H9 (cell line): ENCODE data around the gene GRIFIN. TPM values are rescaled to one million over a fixed set of nuclear protein-coding genes. Genes with fewer than 3 reads are reported as not detected.
A peak's percentile ranks its signal among the peaks of the same experiment; 100 is the strongest.

Source experiments
- DNase-seq: peaks from one replicate; pipeline ENCODE4 v3.0.0-alpha.2; 2017
- H2AFZ ChIP-seq: one replicate; pipeline ENCODE4 v1.6.1; 2013; ENCODE audit warnings: mild to moderate bottlenecking, low read length, control low read depth, moderate library complexity
- H2AK5ac ChIP-seq: 2 replicates; pipeline ENCODE4 v1.6.1; 2013; ENCODE audit warnings: low read length, control low read depth, mixed read lengths; ENCODE audit not compliant: insufficient read length
- H2BK120ac ChIP-seq: one replicate; pipeline ENCODE4 v1.6.1; 2013; ENCODE audit warnings: low read depth, mild to moderate bottlenecking, low read length, control low read depth, inconsistent platforms; ENCODE audit not compliant: poor library complexity, severe bottlenecking
- H2BK12ac ChIP-seq: 2 replicates; pipeline ENCODE4 v1.6.1; 2013; ENCODE audit warnings: low read length, control low read depth, mixed read lengths, low read depth; ENCODE audit not compliant: insufficient read length
- H2BK15ac ChIP-seq: 2 replicates; pipeline ENCODE4 v1.6.1; 2013; ENCODE audit warnings: low read depth, low read length, control low read depth
- H2BK20ac ChIP-seq: one replicate; pipeline ENCODE4 v1.6.1; 2013; ENCODE audit warnings: low read depth, mild to moderate bottlenecking, low read length, control low read depth, inconsistent platforms; ENCODE audit not compliant: poor library complexity, severe bottlenecking
- H2BK5ac ChIP-seq: 2 replicates; pipeline ENCODE4 v1.6.1; 2013; ENCODE audit warnings: low read length, control low read depth, mixed read lengths; ENCODE audit not compliant: insufficient read length
- H3K14ac ChIP-seq: 2 replicates; pipeline ENCODE4 v1.6.1; 2013; ENCODE audit warnings: low read length, control low read depth; ENCODE audit not compliant: insufficient read depth
- H3K18ac ChIP-seq: 2 replicates; pipeline ENCODE4 v1.6.1; 2013; ENCODE audit warnings: low read depth, mild to moderate bottlenecking, mixed read lengths, low read length, control low read depth; ENCODE audit not compliant: insufficient read length
- H3K23ac ChIP-seq: 2 replicates; pipeline ENCODE4 v1.6.1; 2013; ENCODE audit warnings: low read length, control low read depth, mixed read lengths, low read depth; ENCODE audit not compliant: insufficient read length
- H3K23me2 ChIP-seq: 2 replicates; pipeline ENCODE4 v1.6.1; 2013; ENCODE audit warnings: low read depth, mild to moderate bottlenecking, mixed read lengths, low read length, control low read depth; ENCODE audit not compliant: insufficient read length, poor library complexity, severe bottlenecking
- H3K27ac ChIP-seq: 2 replicates; pipeline ENCODE4 v1.5.1; 2013; ENCODE audit warnings: low read length, control low read depth, mixed read lengths, low read depth; ENCODE audit not compliant: insufficient read length
- H3K27me3 ChIP-seq: 2 replicates; pipeline ENCODE4 v1.6.1; 2013; ENCODE audit warnings: low read length, control low read depth, inconsistent platforms; ENCODE audit not compliant: insufficient read depth
- H3K4ac ChIP-seq: 2 replicates; pipeline ENCODE4 v1.6.1; 2013; ENCODE audit warnings: low read depth, mild to moderate bottlenecking, control low read depth, inconsistent platforms, low read length, moderate library complexity
- H3K4me1 ChIP-seq: 2 replicates; pipeline ENCODE4 v1.6.1; 2013; ENCODE audit warnings: low read length, control low read depth, inconsistent platforms; ENCODE audit not compliant: insufficient read depth
- H3K4me2 ChIP-seq: 2 replicates; pipeline ENCODE4 v1.6.1; 2013; ENCODE audit warnings: low read length, control low read depth, mixed read lengths; ENCODE audit not compliant: insufficient read length, insufficient read depth
- H3K56ac ChIP-seq: 2 replicates; pipeline ENCODE4 v1.6.1; 2013; ENCODE audit warnings: low read depth, mild to moderate bottlenecking, mixed read lengths, low read length, control low read depth; ENCODE audit not compliant: insufficient read length
- H3K79me1 ChIP-seq: 2 replicates; pipeline ENCODE4 v1.6.1; 2013; ENCODE audit warnings: low read depth, mild to moderate bottlenecking, moderate library complexity, low read length, control low read depth, inconsistent platforms; ENCODE audit not compliant: insufficient read depth, poor library complexity, severe bottlenecking
- H3K79me2 ChIP-seq: 2 replicates; pipeline ENCODE4 v1.6.1; 2013; ENCODE audit warnings: low read length, control low read depth, inconsistent platforms; ENCODE audit not compliant: insufficient read depth
- H3K9ac ChIP-seq: 2 replicates; pipeline ENCODE4 v1.6.1; 2013; ENCODE audit warnings: low read length, control low read depth, mixed read lengths; ENCODE audit not compliant: insufficient read length; ENCODE audit errors: extremely low read depth
- H3K9me3 ChIP-seq: one replicate; pipeline ENCODE4 v1.6.1; 2013; ENCODE audit warnings: low read depth, low read length, inconsistent platforms; ENCODE audit not compliant: control insufficient read depth
- H3T11ph ChIP-seq: one replicate; pipeline ENCODE4 v1.6.1; 2013; ENCODE audit warnings: mild to moderate bottlenecking, low read length, control low read depth, inconsistent platforms
- H4K20me1 ChIP-seq: one replicate; pipeline ENCODE4 v1.6.1; 2013; ENCODE audit not compliant: control insufficient read depth, insufficient read length, insufficient read depth
- H4K5ac ChIP-seq: 2 replicates; pipeline ENCODE4 v1.6.1; 2013; ENCODE audit warnings: low read depth, mild to moderate bottlenecking, mixed read lengths, low read length, control low read depth; ENCODE audit not compliant: insufficient read length
- H4K8ac ChIP-seq: replicated peaks from 2 replicates; pipeline ENCODE4 v1.6.1; 2013; ENCODE audit warnings: low read length, control low read depth, mixed read lengths, low read depth; ENCODE audit not compliant: insufficient read length
- H4K91ac ChIP-seq: 2 replicates; pipeline ENCODE4 v1.6.1; 2013; ENCODE audit warnings: low read depth, mild to moderate bottlenecking, moderate library complexity, mixed read lengths, low read length, control low read depth; ENCODE audit not compliant: insufficient read length
- H3K27ac Mint-ChIP-seq, 3 experiments: 2 replicates in 2 of 3; 3 replicates in 1 of 3; pipeline ENCODE4 v1.8.0; 2020 to 2021; ENCODE audit warnings: mixed read lengths in 3 of 3, mild to moderate bottlenecking in 1 of 3, moderate library complexity in 1 of 3
- H3K27me3 Mint-ChIP-seq: 2 replicates; pipeline ENCODE4 v1.8.0; 2021; ENCODE audit warnings: low read depth, mild to moderate bottlenecking, moderate library complexity, mixed read lengths
- H3K36me3 Mint-ChIP-seq, 3 experiments: 2 replicates in 2 of 3; 3 replicates in 1 of 3; pipeline ENCODE4 v1.8.0; 2020 to 2021; ENCODE audit warnings: low read depth in 3 of 3, mixed read lengths in 3 of 3; ENCODE audit not compliant: insufficient read depth in 1 of 3
- H3K4me1 Mint-ChIP-seq, 2 experiments: 2 replicates each; pipeline ENCODE4 v1.8.0; 2020; ENCODE audit warnings: mixed read lengths in 2 of 2
- H3K4me3 Mint-ChIP-seq, 2 experiments: 2 replicates in 1 of 2; 3 replicates in 1 of 2; pipeline ENCODE4 v1.8.0; 2020 to 2021; ENCODE audit warnings: mild to moderate bottlenecking in 2 of 2, mixed read lengths in 2 of 2, moderate library complexity in 1 of 2
- H3K9me3 Mint-ChIP-seq, 2 experiments: 2 replicates in 1 of 2; 3 replicates in 1 of 2; pipeline ENCODE4 v1.8.0; 2020; ENCODE audit warnings: mild to moderate bottlenecking in 2 of 2, mixed read lengths in 2 of 2, moderate library complexity in 1 of 2
- CTCF ChIP-seq: fragments of 200-600 bp; sonication (generic); conservative IDR thresholded peaks from 3 replicates; pipeline ENCODE4 v1.8.0; 2021; ENCODE audit warnings: antibody characterized with exemption, mild to moderate bottlenecking
- WGBS: extraction: QIAGEN DNeasy Blood & Tissue Kit; methylation state at CpG from one replicate; pipeline ENCODE4 v1.1.7; 2013; ENCODE audit warnings: missing lambda C conversion rate, low lambda C conversion rate, mixed read lengths; ENCODE audit not compliant: insufficient read length; ENCODE audit errors: extremely low coverage; 5-methylcytosine and 5-hydroxymethylcytosine counted together
- total RNA-seq: library from RNA; stranded (reverse); gene quantifications from 2 replicates; pipeline ENCODE4 v1.2.1, GENCODE V29; 2021

Gene GRIFIN
- total RNA-seq, 1 experiment from 2014 or later = not detected

- Histone ChIP-seq H4K8ac (no peak overlapping the region), H2BK5ac (no peak overlapping the region), H2BK12ac (no peak overlapping the region), H3K23me2 (no peaks in the 10 kb centered on the region), H3T11ph (no peak overlapping the region), H2AK5ac (no peak overlapping the region), H4K91ac (no peak overlapping the region), H3K4me2 (no peak overlapping the region), H3K4ac (no peak overlapping the region), H3K79me1 (no peaks in the 10 kb centered on the region), H3K56ac (no peak overlapping the region), H3K27me3 (no peaks in the 10 kb centered on the region), H3K4me1 (no peaks in the 10 kb centered on the region; the same call in 1 of the 2 replicates), H2BK120ac (no peak overlapping the region), H2BK20ac (no peak overlapping the region), H2BK15ac (no peak overlapping the region), H3K79me2 (no peaks in the 10 kb centered on the region), H3K9ac (no peak overlapping the region), H4K5ac (no peak overlapping the region), H2AFZ (no peak overlapping the region), H3K14ac (no peak overlapping the region; the same call in 1 of the 2 replicates), H3K18ac (no peak overlapping the region), H3K27ac (no peak overlapping the region), H4K20me1 (peaks cover 2% of the 10 kb centered on the region), H3K23ac (no peak overlapping the region), H3K9me3 (no peaks in the 10 kb centered on the region)
- DNase-seq = no peak
- peaks cover 39 to 55% of the 10 kb centered on the region in 2 experiments for H3K4me1 Mint-ChIP-seq
- WGBS = no CpG with 5 or more reads among the region's 25 CpGs
- H3K9me3 Mint-ChIP-seq = peaks cover 3 to 13% of the 10 kb centered on the region in 2 experiments; a peak in 3 of 5 replicates
- H3K27me3 Mint-ChIP-seq = no peaks in the 10 kb centered on the region; the same call in none of the 2 replicates
- TF ChIP-seq CTCF = no peak
- H3K4me3 Mint-ChIP-seq = no peak overlapping the region; a peak in 1 of 5 replicates
- no peaks in the 10 kb centered on the region; a peak in 2 of 7 replicates for H3K36me3 Mint-ChIP-seq
- peak overlapping the region in 1 of 3 experiments; percentile 24; a peak in 1 of 7 replicates for H3K27ac Mint-ChIP-seq
Observed at GRCh38 chr7:2495418-2496299, 19.5 kb upstream of the GRIFIN start.
